Panc1 (cell line): ENCODE results near the gene SMCHD1. TPM values are rescaled to one million over a fixed set of nuclear protein-coding genes. Genes with fewer than 3 reads are reported as not detected.

Experiments
- ATAC-seq: fragments of 200-7000 bp; cut with Tn5 transposase; 2 replicates; pipeline ENCODE4 v1.9.1; 2020; ENCODE audit warnings: mild to moderate bottlenecking, moderate library complexity
- BruUV-seq: library from RNA; stranded (reverse); fragments of 400-500 nt; replicated peaks from 2 replicates; lab custom pipeline; 2021; lab: Mats Ljungman, UMichigan
- CTCF ChIA-PET: fragments of 300-600 bp; sonication (Branson Sonifier 250); formaldehyde crosslinking; loops from one replicate; lab custom pipeline; 2022; ENCODE audit warnings: antibody characterized with exemption; lab: Charles Lee
- POLR2A ChIA-PET: fragments of 300-600 bp; sonication (Branson Sonifier 250); formaldehyde crosslinking; loops from one replicate; lab custom pipeline; 2022; ENCODE audit warnings: antibody characterized with exemption; lab: Charles Lee
- DNase-seq: peaks from one replicate; pipeline ENCODE4 v3.0.0-alpha.2; 2010; ENCODE audit warnings: low read depth, low spot score
- H3K27ac ChIP-seq: 2 replicates; pipeline ENCODE4 v1.5.1; 2011; ENCODE audit warnings: mild to moderate bottlenecking, low read length, inconsistent platforms
- H3K27me3 ChIP-seq: fragments of 200-500 bp; sonication (Bioruptor generic); 2 replicates; pipeline ENCODE4 v1.6.0; 2014; ENCODE audit warnings: low read length, inconsistent platforms; ENCODE audit not compliant: control insufficient read depth, insufficient read depth
- H3K36me3 ChIP-seq: fragments of 200-500 bp; sonication (Bioruptor generic); 2 replicates; pipeline ENCODE4 v1.5.1; 2014; ENCODE audit warnings: inconsistent platforms, mild to moderate bottlenecking, low read length, moderate library complexity; ENCODE audit not compliant: control insufficient read depth, insufficient read depth
- H3K4me1 ChIP-seq: 2 replicates; pipeline ENCODE4 v1.5.1; 2011; ENCODE audit warnings: inconsistent platforms, mild to moderate bottlenecking, low read length, moderate library complexity; ENCODE audit not compliant: control insufficient read depth, insufficient read depth
- H3K4me3 ChIP-seq, 2 experiments: 2 replicates each; pipeline ENCODE4 v1.5.1; 2011 to 2012; ENCODE audit warnings: low read depth in 2 of 2, low read length in 2 of 2, mild to moderate bottlenecking in 2 of 2, inconsistent platforms in 1 of 2, moderate library complexity in 1 of 2
- H3K9me3 ChIP-seq: fragments of 200-500 bp; sonication (Bioruptor generic); 2 replicates; pipeline ENCODE4 v1.5.1; 2014; ENCODE audit warnings: low read depth, mild to moderate bottlenecking, inconsistent platforms, low read length, moderate library complexity; ENCODE audit not compliant: control insufficient read depth, insufficient read depth
- CTCF ChIP-seq: fragments of 450-650 bp; IDR thresholded peaks from 2 replicates; pipeline ENCODE4 v1.5.1; 2017; ENCODE audit warnings: mild to moderate bottlenecking
- POLR2AphosphoS5 ChIP-seq: IDR thresholded peaks from 2 replicates; pipeline ENCODE4 v1.6.1; 2012; ENCODE audit warnings: mild to moderate bottlenecking, low read depth, low read length, moderate library complexity
- REST ChIP-seq, 2 experiments: IDR thresholded peaks; 2 replicates each; pipeline ENCODE4 v1.6.1; 2011 to 2012; ENCODE audit warnings: low read depth in 2 of 2, control low read depth in 1 of 2, low read length in 1 of 2, mild to moderate bottlenecking in 1 of 2, moderate library complexity in 1 of 2; ENCODE audit not compliant: insufficient read depth in 1 of 2
- SIN3A ChIP-seq: IDR thresholded peaks from 2 replicates; pipeline ENCODE4 v1.6.1; 2012; ENCODE audit warnings: low read depth, mild to moderate bottlenecking, low read length, moderate library complexity, borderline replicate concordance; ENCODE audit not compliant: insufficient read depth
- TCF7L2 ChIP-seq: IDR thresholded peaks from 2 replicates; pipeline ENCODE4 v1.6.1; 2011; ENCODE audit warnings: mild to moderate bottlenecking, low read depth, low read length, inconsistent platforms
- in situ Hi-C: cut with HindIII; loops from 2 replicates; pipeline ENCODE4 v1.10.0; 2016; ENCODE audit warnings: low sequenced_read_pairs, low pct_unique_long_range_greater_than_20kb
- intact Hi-C: fragments of 100-400 bp; cut with micrococcal nuclease; formaldehyde crosslinking; loops from one replicate; pipeline ENCODE4 v1.10.0; 2022; ENCODE audit not compliant: unreplicated experiment
- total RNA-seq: library from RNA; stranded (reverse); gene quantifications from one replicate; pipeline ENCODE4 v1.2.1, GENCODE V29; 2021; ENCODE audit not compliant: unreplicated experiment

SMCHD1 gene
- total RNA-seq, 1 experiment from 2014 or later, result 40.9 TPM

- H3K9me3 ChIP-seq, result no peaks in the 10 kb centered on the region
- DNase-seq, result no peak
- CTCF ChIA-PET, result no interaction called here
- no peaks in the 10 kb centered on the region for H3K36me3 ChIP-seq
- no peak overlapping the region for H3K27ac ChIP-seq
- in situ Hi-C loops, result no loop called here
- H3K4me3 ChIP-seq, result no peak overlapping the region
- no peak for ATAC-seq
- intact Hi-C loops, result no loop called here
- POLR2A ChIA-PET, result no interaction called here
- no peaks in the 10 kb centered on the region for H3K4me1 ChIP-seq
- BruUV-seq, result no TSS peak
- H3K27me3 ChIP-seq, result no peaks in the 10 kb centered on the region
- no peak for TF ChIP-seq TCF7L2
- no peak for TF ChIP-seq POLR2AphosphoS5
- no peak for TF ChIP-seq CTCF
- TF ChIP-seq REST (IDR thresholded peaks at IDR 0.05; ENCODE audit: insufficient read depth in 1 of 2, low read depth in 2 of 2, low read length in 1 of 2), result no peak
- TF ChIP-seq SIN3A, result no peak
Observed at GRCh38 chr18:2818281-2818680, 162.8 kb downstream of the SMCHD1 start.

- no TSS peak for BruUV-seq
- H3K9me3 ChIP-seq, result no peaks in the 10 kb centered on the region
- DNase-seq (no peak), ATAC-seq (no peak)
- H3K27me3 ChIP-seq, result no peaks in the 10 kb centered on the region
- TF ChIP-seq SIN3A, result no peak
- no peak for TF ChIP-seq REST (IDR thresholded peaks at IDR 0.05; ENCODE audit: insufficient read depth in 1 of 2, low read depth in 2 of 2, low read length in 1 of 2)
- CTCF ChIA-PET, result no interaction called here
- POLR2A ChIA-PET, result no interaction called here
- H3K4me1 ChIP-seq, result no peaks in the 10 kb centered on the region
- in situ Hi-C loops (no loop called here), intact Hi-C loops (no loop called here)
- no peak overlapping the region for H3K27ac ChIP-seq
- no peak overlapping the region for H3K4me3 ChIP-seq
- no peaks in the 10 kb centered on the region for H3K36me3 ChIP-seq
Observed at GRCh38 chr18:2821695-2822094, 166.2 kb downstream of the SMCHD1 start.
